Activated T-helper 1 cell treated with anti-CD3 and anti-CD28 coated beads, Interleukin-12 subunit alpha, Interleukin-12 subunit beta, Interleukin-2, Interleukin-4 antibody, amounts not matched to agents 30 ng/mL and 10 ng/mL and 1 ng/mL, durations not matched to agents 14 hours and 24 hours and 36 hours (primary cell): ENCODE data around the gene STAC. TPM values are rescaled to one million over a fixed set of nuclear protein-coding genes. Genes with fewer than 3 reads are reported as not detected.
"Not testable (repeated sequence)": the region's sequence is repeated elsewhere in the genome, so short reads cannot be mapped to it uniquely, and the experiment has no call there.

Source experiments
- DNase-seq: peaks from one replicate; pipeline ENCODE4 v3.0.0; 2021; ENCODE audit warnings: low spot score
- H3K27ac Mint-ChIP-seq: one replicate; pipeline ENCODE4 v1.8.0; 2021; ENCODE audit warnings: mild to moderate bottlenecking, mixed read lengths
- H3K27me3 Mint-ChIP-seq: one replicate; pipeline ENCODE4 v1.8.0; 2022; ENCODE audit warnings: mild to moderate bottlenecking, moderate library complexity, mixed read lengths; ENCODE audit not compliant: insufficient read depth
- H3K36me3 Mint-ChIP-seq: one replicate; pipeline ENCODE4 v1.8.0; 2021; ENCODE audit warnings: low read depth, mixed read lengths
- H3K4me1 Mint-ChIP-seq: one replicate; pipeline ENCODE4 v1.8.0; 2021; ENCODE audit warnings: low read depth, mixed read lengths
- H3K4me3 Mint-ChIP-seq: one replicate; pipeline ENCODE4 v1.8.0; 2021; ENCODE audit warnings: mild to moderate bottlenecking, moderate library complexity, mixed read lengths
- H3K9me3 Mint-ChIP-seq: one replicate; pipeline ENCODE4 v1.8.0; 2021; ENCODE audit warnings: mixed read lengths
- intact Hi-C: fragments of 100-400 bp; cut with micrococcal nuclease; formaldehyde crosslinking; loops from one replicate; pipeline ENCODE4 v1.15.1; 2024
- total RNA-seq: library from RNA; stranded (reverse); gene quantifications from 2 replicates; pipeline ENCODE4 v1.2.3, GENCODE V29; 2022

STAC gene
- total RNA-seq, 1 donor from 2014 or later = not detected

GRCh38 chr3:36488077-36488789 lies 107.9 kb downstream of the STAC start:
- Mint-ChIP-seq H3K36me3 (no peaks in the 10 kb centered on the region), H3K27me3 (no peaks in the 10 kb centered on the region), H3K27ac (no peak overlapping the region), H3K9me3 (no peaks in the 10 kb centered on the region), H3K4me3 (no peak overlapping the region), H3K4me1 (no peaks in the 10 kb centered on the region)
- no peak for DNase-seq
- intact Hi-C loops = no loop called here

GRCh38 chr3:36489101-36489500 lies 108.8 kb downstream of the STAC start:
- Mint-ChIP-seq H3K9me3 (no peaks in the 10 kb centered on the region), H3K36me3 (no peaks in the 10 kb centered on the region), H3K4me3 (no peak overlapping the region), H3K27ac (no peak overlapping the region), H3K4me1 (no peaks in the 10 kb centered on the region), H3K27me3 (no peaks in the 10 kb centered on the region)
- no peak for DNase-seq
- intact Hi-C loops = no loop called here

- intact Hi-C loops = no loop called here
- no peak for DNase-seq
These were observed 109.5 kb downstream of the STAC start for GRCh38 chr3:36489679-36490425.

GRCh38 chr3:36493051-36493450 lies 112.7 kb downstream of the STAC start:
- Mint-ChIP-seq H3K27me3 (no peaks in the 10 kb centered on the region), H3K4me1 (no peaks in the 10 kb centered on the region), H3K36me3 (no peaks in the 10 kb centered on the region), H3K4me3 (no peak overlapping the region), H3K27ac (no peak overlapping the region), H3K9me3 (no peaks in the 10 kb centered on the region)
- intact Hi-C loops = no loop called here
- DNase-seq = no peak

More at GRCh38 chr3:36489679-36490425, 109.5 kb downstream of the STAC start:
- Mint-ChIP-seq H3K4me3 (no peak overlapping the region), H3K27me3 (no peaks in the 10 kb centered on the region), H3K9me3 (no peaks in the 10 kb centered on the region), H3K27ac (no peak overlapping the region), H3K36me3 (no peaks in the 10 kb centered on the region), H3K4me1 (no peaks in the 10 kb centered on the region)

GRCh38 chr3:36494461-36495109 lies 114.3 kb downstream of the STAC start:
- no peak for DNase-seq
- no peaks in the 10 kb centered on the region for H3K4me1 Mint-ChIP-seq
- no peaks in the 10 kb centered on the region for H3K9me3 Mint-ChIP-seq
- no peak overlapping the region for H3K4me3 Mint-ChIP-seq
- no peaks in the 10 kb centered on the region for H3K36me3 Mint-ChIP-seq
- intact Hi-C loops = no loop called here
- H3K27ac Mint-ChIP-seq = no peak overlapping the region
- no peaks in the 10 kb centered on the region for H3K27me3 Mint-ChIP-seq

- Mint-ChIP-seq H3K36me3 (no peaks in the 10 kb centered on the region), H3K27ac (no peak overlapping the region), H3K4me3 (no peak overlapping the region), H3K4me1 (no peaks in the 10 kb centered on the region), H3K9me3 (no peaks in the 10 kb centered on the region), H3K27me3 (no peaks in the 10 kb centered on the region)
- DNase-seq = no peak
- intact Hi-C loops = no loop called here
These were observed 116.7 kb downstream of the STAC start for GRCh38 chr3:36496684-36497633.

GRCh38 chr3:36500053-36500452 lies 119.7 kb downstream of the STAC start:
- DNase-seq, intact Hi-C loops, H3K36me3 Mint-ChIP-seq, H3K9me3 Mint-ChIP-seq, H3K27me3 Mint-ChIP-seq, H3K4me1 Mint-ChIP-seq, H3K27ac Mint-ChIP-seq, H3K4me3 Mint-ChIP-seq: not testable (repeated sequence)

- Mint-ChIP-seq H3K36me3 (no peaks in the 10 kb centered on the region), H3K27me3 (no peaks in the 10 kb centered on the region), H3K9me3 (no peaks in the 10 kb centered on the region), H3K4me1 (no peaks in the 10 kb centered on the region), H3K4me3 (no peak overlapping the region), H3K27ac (no peak overlapping the region)
- intact Hi-C loops = no loop called here
- no peak for DNase-seq
These were observed 121.3 kb downstream of the STAC start for GRCh38 chr3:36501616-36502015.

GRCh38 chr3:36505393-36505792 lies 125.1 kb downstream of the STAC start:
- DNase-seq = no peak
- intact Hi-C loops = no loop called here
- no peaks in the 10 kb centered on the region for H3K27me3 Mint-ChIP-seq
- H3K36me3 Mint-ChIP-seq = no peaks in the 10 kb centered on the region
- no peaks in the 10 kb centered on the region for H3K9me3 Mint-ChIP-seq
- H3K4me3 Mint-ChIP-seq = no peak overlapping the region
- no peaks in the 10 kb centered on the region for H3K4me1 Mint-ChIP-seq
- no peak overlapping the region for H3K27ac Mint-ChIP-seq

GRCh38 chr3:36511791-36512486 lies 131.6 kb downstream of the STAC start:
- Mint-ChIP-seq H3K36me3 (no peaks in the 10 kb centered on the region), H3K4me3 (no peak overlapping the region), H3K9me3 (no peaks in the 10 kb centered on the region), H3K27me3 (no peaks in the 10 kb centered on the region), H3K27ac (no peak overlapping the region), H3K4me1 (no peaks in the 10 kb centered on the region)
- DNase-seq = no peak
- intact Hi-C loops = no loop called here

GRCh38 chr3:36512555-36512954 lies 132.3 kb downstream of the STAC start:
- H3K36me3 Mint-ChIP-seq = no peaks in the 10 kb centered on the region
- no peak for DNase-seq
- intact Hi-C loops = no loop called here
- H3K9me3 Mint-ChIP-seq = no peaks in the 10 kb centered on the region
- H3K4me1 Mint-ChIP-seq = no peaks in the 10 kb centered on the region
- H3K4me3 Mint-ChIP-seq = no peak overlapping the region
- H3K27me3 Mint-ChIP-seq = no peaks in the 10 kb centered on the region
- no peak overlapping the region for H3K27ac Mint-ChIP-seq

- H3K27ac Mint-ChIP-seq = no peak overlapping the region
- no peaks in the 10 kb centered on the region for H3K4me1 Mint-ChIP-seq
- intact Hi-C loops = no loop called here
- no peaks in the 10 kb centered on the region for H3K36me3 Mint-ChIP-seq
- H3K9me3 Mint-ChIP-seq = no peaks in the 10 kb centered on the region
- no peaks in the 10 kb centered on the region for H3K27me3 Mint-ChIP-seq
- DNase-seq = no peak
- H3K4me3 Mint-ChIP-seq = no peak overlapping the region
These were observed 133.9 kb downstream of the STAC start for GRCh38 chr3:36514171-36514570.
